H1 (cell line): Measurements from ENCODE around the gene TNFRSF13B. TPM values are rescaled to one million over a fixed set of nuclear protein-coding genes. Genes with fewer than 3 reads are reported as not detected.

Experiments used
- CTCF ChIA-PET: fragments of 300-600 bp; sonication (Branson Sonifier 250); formaldehyde crosslinking; loops from one replicate; lab custom pipeline; 2021; ENCODE audit not compliant: partially characterized antibody; lab: Charles Lee
- POLR2A ChIA-PET: fragments of 300-600 bp; sonication (Branson Sonifier 250); formaldehyde crosslinking; loops from one replicate; lab custom pipeline; 2021; ENCODE audit warnings: inconsistent platforms; ENCODE audit not compliant: partially characterized antibody; lab: Charles Lee
- DNase-seq, 2 experiments: peaks; one replicate each; pipeline versions ENCODE4 v3.0.0 to v3.0.0-alpha.2; 2010 to 2022; ENCODE audit warnings: low spot score in 2 of 2, low read depth in 1 of 2, mixed read lengths in 1 of 2
- FAIRE-seq: peaks from 2 replicates; lab custom pipeline; 2011; peaks lifted over from hg19 to GRCh38; lab: Jason Lieb, UNC
- H2AFZ ChIP-seq: 2 replicates; pipeline ENCODE4 v1.8.1; 2012; ENCODE audit warnings: low read length, inconsistent platforms
- H2AK5ac ChIP-seq: 2 replicates; pipeline ENCODE4 v1.6.1; 2013; ENCODE audit warnings: low read depth, low read length
- H2BK120ac ChIP-seq: replicated peaks from 2 replicates; pipeline ENCODE3; 2013; ENCODE audit warnings: low read depth, low read length, inconsistent platforms
- H2BK12ac ChIP-seq: 2 replicates; pipeline ENCODE4 v1.6.1; 2013; ENCODE audit warnings: low read depth, low read length
- H2BK15ac ChIP-seq: 2 replicates; pipeline ENCODE4 v1.6.1; 2013; ENCODE audit warnings: low read length
- H2BK20ac ChIP-seq: 2 replicates; pipeline ENCODE4 v1.6.1; 2013; ENCODE audit warnings: low read length
- H2BK5ac ChIP-seq: 2 replicates; pipeline ENCODE4 v1.6.1; 2013; ENCODE audit warnings: low read depth, low read length
- H3K14ac ChIP-seq: 2 replicates; pipeline ENCODE4 v1.6.1; 2013; ENCODE audit warnings: inconsistent platforms; ENCODE audit not compliant: insufficient read length
- H3K18ac ChIP-seq: 2 replicates; pipeline ENCODE4 v1.6.1; 2013; ENCODE audit warnings: low read length; ENCODE audit errors: extremely low read depth
- H3K23ac ChIP-seq: 2 replicates; pipeline ENCODE4 v1.6.1; 2013; ENCODE audit warnings: inconsistent platforms; ENCODE audit not compliant: insufficient read length
- H3K23me2 ChIP-seq: 2 replicates; pipeline ENCODE4 v1.6.1; 2013; ENCODE audit warnings: low read depth, low read length
- H3K27ac ChIP-seq: 2 replicates; pipeline ENCODE4 v1.6.1; 2011; ENCODE audit warnings: low read depth, low read length, inconsistent platforms
- H3K27me3 ChIP-seq, 4 experiments: replicated peaks in 1 of 4; 1 replicate in 1 of 4; 2 replicates in 3 of 4; pipeline versions ENCODE4 v1.6.1 to v1.8.1; 2011 to 2013; ENCODE audit warnings: low read length in 3 of 4, mild to moderate bottlenecking in 3 of 4, inconsistent platforms in 2 of 4, mixed read lengths in 2 of 4, moderate library complexity in 1 of 4; ENCODE audit not compliant: control insufficient read depth in 3 of 4, insufficient read depth in 3 of 4; ENCODE audit errors: extremely low read depth in 1 of 4
- H3K36me3 ChIP-seq, 4 experiments: 2 replicates each; pipeline versions ENCODE4 v1.6.1 to v1.8.1; 2011 to 2013; ENCODE audit warnings: mild to moderate bottlenecking in 4 of 4, low read length in 3 of 4, moderate library complexity in 2 of 4, control low read depth in 1 of 4, inconsistent platforms in 1 of 4; ENCODE audit not compliant: insufficient read depth in 4 of 4, control insufficient read depth in 2 of 4
- H3K4ac ChIP-seq: replicated peaks from 2 replicates; pipeline ENCODE3; 2013; ENCODE audit warnings: low read length, low read depth, mixed read lengths, inconsistent platforms; ENCODE audit not compliant: insufficient read length
- H3K4me1 ChIP-seq, 4 experiments: replicated peaks in 1 of 4; 1 replicate in 1 of 4; 2 replicates in 3 of 4; pipeline versions ENCODE4 v1.6.1 to v1.8.1; 2011 to 2013; ENCODE audit warnings: low read length in 3 of 4, inconsistent platforms in 2 of 4, mixed read lengths in 1 of 4; ENCODE audit not compliant: insufficient read depth in 4 of 4, control insufficient read depth in 3 of 4
- H3K4me2 ChIP-seq, 2 experiments: 2 replicates each; pipeline versions ENCODE4 v1.6.1 to v1.8.1; 2011 to 2013; ENCODE audit warnings: low read depth in 2 of 2, low read length in 2 of 2, control low read depth in 1 of 2, inconsistent platforms in 1 of 2, mild to moderate bottlenecking in 1 of 2; ENCODE audit not compliant: insufficient read depth in 1 of 2
- H3K4me3 ChIP-seq, 4 experiments: fragments of 200-600, 300-600 bp in 1 of 4; sonication (generic), shearing (Covaris generic), sonication (Bioruptor Twin) in 1 of 4; 2 replicates each; pipeline versions ENCODE4 v1.5.1 to v1.8.1; 2011 to 2016; ENCODE audit warnings: low read length in 4 of 4, low read depth in 3 of 4, control low read depth in 2 of 4, inconsistent platforms in 2 of 4, mild to moderate bottlenecking in 2 of 4, mixed read lengths in 1 of 4, moderate library complexity in 1 of 4; ENCODE audit not compliant: insufficient read depth in 2 of 4; ENCODE audit errors: extremely low read depth in 1 of 4
- H3K56ac ChIP-seq: replicated peaks from 2 replicates; pipeline ENCODE3; 2013; ENCODE audit warnings: low read depth, mild to moderate bottlenecking, mixed read lengths, low read length, inconsistent platforms; ENCODE audit not compliant: insufficient read length
- H3K79me1 ChIP-seq: 2 replicates; pipeline ENCODE4 v1.6.1; 2013; ENCODE audit warnings: low read depth, low read length, control low read depth
- H3K79me2 ChIP-seq, 2 experiments: 2 replicates each; pipeline versions ENCODE4 v1.6.1 to v1.8.1; 2012 to 2013; ENCODE audit warnings: low read length in 2 of 2, mild to moderate bottlenecking in 2 of 2, inconsistent platforms in 1 of 2; ENCODE audit not compliant: insufficient read depth in 2 of 2, control insufficient read depth in 1 of 2
- H3K9ac ChIP-seq, 4 experiments: replicated peaks in 1 of 4; 1 replicate in 1 of 4; 2 replicates in 3 of 4; pipeline versions ENCODE4 v1.6.1 to v1.8.1; 2011 to 2013; ENCODE audit warnings: low read depth in 3 of 4, low read length in 3 of 4, control low read depth in 2 of 4, mild to moderate bottlenecking in 2 of 4, moderate library complexity in 2 of 4, inconsistent platforms in 1 of 4; ENCODE audit errors: extremely low read depth in 1 of 4
- H3K9me3 ChIP-seq, 2 experiments: 2 replicates each; pipeline versions ENCODE4 v1.6.1 to v1.8.1; 2012 to 2013; ENCODE audit warnings: mild to moderate bottlenecking in 2 of 2, moderate library complexity in 2 of 2, control low read depth in 1 of 2, inconsistent platforms in 1 of 2, low read depth in 1 of 2, low read length in 1 of 2, mixed read lengths in 1 of 2; ENCODE audit not compliant: insufficient read depth in 2 of 2
- H4K20me1 ChIP-seq, 2 experiments: replicated peaks in 1 of 2; 2 replicates each; pipeline versions ENCODE3 to v1.8.1; 2011 to 2013; ENCODE audit warnings: inconsistent platforms in 2 of 2, low read length in 2 of 2, mild to moderate bottlenecking in 1 of 2; ENCODE audit not compliant: insufficient read depth in 2 of 2, control insufficient read depth in 1 of 2
- H4K5ac ChIP-seq: 2 replicates; pipeline ENCODE4 v1.6.1; 2013; ENCODE audit warnings: low read length, low read depth, mixed read lengths, inconsistent platforms; ENCODE audit not compliant: insufficient read length
- H4K8ac ChIP-seq: 2 replicates; pipeline ENCODE4 v1.8.0; 2013; ENCODE audit warnings: mild to moderate bottlenecking, moderate library complexity, low read length, inconsistent platforms; ENCODE audit not compliant: insufficient read depth; ENCODE audit errors: extremely low read depth
- H4K91ac ChIP-seq: replicated peaks from 2 replicates; pipeline ENCODE3; 2013; ENCODE audit warnings: low read length, mixed read lengths, inconsistent platforms; ENCODE audit not compliant: insufficient read length
- CHD1 ChIP-seq: IDR thresholded peaks from 2 replicates; pipeline ENCODE4 v1.6.1; 2012; ENCODE audit warnings: low read depth, low read length, improper control_type of control experiment
- JUN ChIP-seq: IDR thresholded peaks from 2 replicates; pipeline ENCODE4 v1.6.1; 2011; ENCODE audit warnings: low read depth, mild to moderate bottlenecking, improper control_type of control experiment, low read length
- RAD21 ChIP-seq, 2 experiments: IDR thresholded peaks in 1 of 2; conservative IDR thresholded peaks in 1 of 2; 2 replicates each; pipeline ENCODE4 v1.6.1; 2011; ENCODE audit warnings: low read depth in 2 of 2, low read length in 2 of 2, improper control_type of control experiment in 1 of 2, inconsistent platforms in 1 of 2, mild to moderate bottlenecking in 1 of 2, moderate library complexity in 1 of 2
- RFX5 ChIP-seq: IDR thresholded peaks from 2 replicates; pipeline ENCODE4 v1.6.1; 2011; ENCODE audit warnings: low read depth, low read length, improper control_type of control experiment, borderline replicate concordance
- TBP ChIP-seq: IDR thresholded peaks from 2 replicates; pipeline ENCODE4 v1.6.1; 2011; ENCODE audit warnings: low read depth, low read length, improper control_type of control experiment
- WGBS, 2 experiments: shearing (Covaris generic) in 1 of 2; methylation state at CpG; one replicate each; pipeline versions ENCODE4 v1.1.6 to v1.1.7; 2013 to 2015; ENCODE audit warnings: low lambda C conversion rate in 2 of 2, mixed read lengths in 2 of 2, inconsistent platforms in 1 of 2, low coverage in 1 of 2, missing lambda C conversion rate in 1 of 2; ENCODE audit not compliant: insufficient replicate concordance in 2 of 2, insufficient coverage in 1 of 2, insufficient read length in 1 of 2; ENCODE audit errors: extremely low coverage in 1 of 2, missing lambda C conversion rate in 1 of 2; 5-methylcytosine and 5-hydroxymethylcytosine counted together
- polyA plus RNA-seq, 7 experiments: library from polyadenylated mRNA; depleted of rRNA in 3 of 7; stranded (reverse) in 5 of 7; unstranded in 2 of 7; fragments of >200 nt in 5 of 7; fragments of 200-250 nt in 2 of 7; gene quantifications; 1 replicate in 5 of 7; 2 replicates in 1 of 7; 4 replicates in 1 of 7; pipeline versions ENCODE4 v1.2.1 to v1.2.3, GENCODE V29; 2011 to 2013; ENCODE audit warnings: missing spikeins in 2 of 7, mixed read lengths in 2 of 7
- total RNA-seq: library from RNA; stranded (reverse); fragmentation: NEBNext Ultra II Directional; extraction: Animal tissue kit (Norgen Biotek cat#: 25700); gene quantifications from 2 replicates; pipeline ENCODE4 v1.2.1, GENCODE V29; 2021
- TF ChIP-seq, protein P1 (sequence below), 3 experiments: IDR thresholded peaks; 1 replicate in 2 of 3; 2 replicates in 1 of 3; pipeline versions ENCODE4 v1.5.1 to v1.6.1; 2011; ENCODE audit warnings: low read length in 3 of 3, mild to moderate bottlenecking in 3 of 3, inconsistent platforms in 2 of 3, low read depth in 1 of 3, moderate library complexity in 1 of 3; ENCODE audit not compliant: insufficient read depth in 1 of 3; ENCODE audit errors: control extremely low read depth in 1 of 3

Gene TNFRSF13B
- total and polyA plus RNA-seq, 2 of the 8 experiments (the other 6 are each of a cell fraction or from before 2014, with no cell fraction given): not detected

DNA sequence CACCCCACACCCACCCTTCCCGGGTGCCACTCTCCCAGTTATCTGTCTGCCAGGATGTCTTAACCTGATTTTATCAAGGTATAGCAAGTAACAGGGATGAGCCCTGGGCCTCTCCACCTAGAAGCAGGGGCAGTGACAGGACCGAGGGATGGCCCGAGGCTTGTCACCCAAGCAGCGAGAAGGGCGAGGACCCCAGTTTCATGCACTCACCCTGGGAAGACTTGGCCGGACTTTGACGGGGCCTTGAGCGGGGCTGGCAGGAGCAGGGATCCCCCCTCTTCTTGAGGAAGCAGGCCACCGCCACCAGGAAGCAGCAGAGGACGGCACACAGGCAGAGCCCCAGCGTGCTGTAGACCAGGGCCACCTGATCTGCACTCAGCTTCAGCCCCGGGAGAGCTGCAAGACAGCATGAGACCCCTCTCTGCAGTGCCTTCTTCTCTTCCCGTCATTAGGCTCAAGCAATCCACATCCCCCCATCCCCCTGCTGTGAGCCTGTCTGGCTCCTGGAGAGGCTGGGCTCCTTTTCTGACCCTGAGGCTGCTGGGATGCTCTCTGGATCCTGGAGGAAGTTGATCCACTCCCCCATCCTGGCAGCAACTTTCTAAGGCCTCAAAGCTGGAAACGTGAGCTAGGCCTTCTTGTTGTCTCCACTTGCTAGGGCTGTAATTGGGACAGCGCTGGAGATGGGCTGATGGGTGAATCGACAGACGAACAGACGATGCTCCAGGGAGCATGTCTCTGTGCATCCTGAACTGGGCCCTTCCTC, 31.6 kb downstream of the TNFRSF13B start:
- Histone ChIP-seq H3K56ac (no peak overlapping the region), H3K27ac (no peak overlapping the region), H3K4me3 (no peak overlapping the region), H3K23ac (no peak overlapping the region), H3K36me3 (no peaks in the 10 kb centered on the region), H4K91ac (no peak overlapping the region), H3K27me3 (no peaks in the 10 kb centered on the region), H2BK120ac (no peak overlapping the region), H2BK12ac (peak overlapping the region; percentile 71; the same call in 1 of the 2 replicates)
- CTCF ChIA-PET: interaction anchor here (0.5 to 2.4 kb wide), 6 partner anchors 10 to 106 kb away, joined by 3 to 15 read pairs (median 4); no protein-coding TSS in a partner anchor
- TF ChIP-seq, protein P1, sequence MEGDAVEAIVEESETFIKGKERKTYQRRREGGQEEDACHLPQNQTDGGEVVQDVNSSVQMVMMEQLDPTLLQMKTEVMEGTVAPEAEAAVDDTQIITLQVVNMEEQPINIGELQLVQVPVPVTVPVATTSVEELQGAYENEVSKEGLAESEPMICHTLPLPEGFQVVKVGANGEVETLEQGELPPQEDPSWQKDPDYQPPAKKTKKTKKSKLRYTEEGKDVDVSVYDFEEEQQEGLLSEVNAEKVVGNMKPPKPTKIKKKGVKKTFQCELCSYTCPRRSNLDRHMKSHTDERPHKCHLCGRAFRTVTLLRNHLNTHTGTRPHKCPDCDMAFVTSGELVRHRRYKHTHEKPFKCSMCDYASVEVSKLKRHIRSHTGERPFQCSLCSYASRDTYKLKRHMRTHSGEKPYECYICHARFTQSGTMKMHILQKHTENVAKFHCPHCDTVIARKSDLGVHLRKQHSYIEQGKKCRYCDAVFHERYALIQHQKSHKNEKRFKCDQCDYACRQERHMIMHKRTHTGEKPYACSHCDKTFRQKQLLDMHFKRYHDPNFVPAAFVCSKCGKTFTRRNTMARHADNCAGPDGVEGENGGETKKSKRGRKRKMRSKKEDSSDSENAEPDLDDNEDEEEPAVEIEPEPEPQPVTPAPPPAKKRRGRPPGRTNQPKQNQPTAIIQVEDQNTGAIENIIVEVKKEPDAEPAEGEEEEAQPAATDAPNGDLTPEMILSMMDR (IDR thresholded peaks at IDR 0.05; ENCODE audit: control extremely low read depth in 1 of 3, insufficient read depth in 1 of 3, low read depth in 1 of 3, low read length in 3 of 3): peak; percentile 25 to 36 (median 32); a peak in 3 of 4 replicates
- no peak for TF ChIP-seq RFX5
- TF ChIP-seq JUN: no peak
- TF ChIP-seq RAD21 (IDR thresholded peaks at IDR 0.05 in 1 of 2, conservative IDR thresholded peaks at IDR 0.05 in 1 of 2; ENCODE audit: low read depth in 2 of 2, low read length in 2 of 2): peak; percentile 39 to 55
- TF ChIP-seq CHD1: no peak
- no peak for TF ChIP-seq TBP
- TF ChIP-seq, all 59 proteins: peak for 2
- Histone ChIP-seq H2BK5ac (0 out of 2 replicates have a peak overlapping the region, but pooled peaks have one; percentile 24), H3K4me1 (peaks cover 1 to 15% (median 6%) of the 10 kb centered on the region in 4 experiments; a peak in 5 of 7 replicates), H4K8ac (peak overlapping the region; percentile 9; the same call in 1 of the 2 replicates), H3K9me3 (no peaks in the 10 kb centered on the region), H3K14ac (no peak overlapping the region), H3K79me1 (no peaks in the 10 kb centered on the region), H4K20me1 (no peaks in the 10 kb centered on the region), H3K4ac (no peak overlapping the region), H2BK15ac (no peak overlapping the region), H2BK20ac (no peak overlapping the region), H2AK5ac (no peak overlapping the region), H3K9ac (no peak overlapping the region), H4K5ac (no peak overlapping the region), H3K18ac (no peak overlapping the region), H2AFZ (no peak overlapping the region), H3K23me2 (no peaks in the 10 kb centered on the region), H3K4me2 (no peak overlapping the region), H3K79me2 (no peaks in the 10 kb centered on the region)
- DNase-seq (peak; percentile 31 to 61), FAIRE-seq (no peak)
- POLR2A ChIA-PET: no interaction called here
- 79% methylated on average over 18 of the region's 18 CpGs; no CpG with 5 or more reads in 1 of the 2 experiments for WGBS, 2 experiments
